GM12872 (cell line): ENCODE data around the gene GDPD2.

Source experiments
- CTCF ChIP-seq: IDR thresholded peaks from 3 replicates; pipeline ENCODE4 v1.5.1; 2011; ENCODE audit warnings: low read depth, mild to moderate bottlenecking, low read length, moderate library complexity; ENCODE audit not compliant: insufficient read depth

GDPD2 gene

GRCh38 chrX:70422851-70423341 lies at the start of gene GDPD2:
Gene GDPD2 (plus strand): TSS chrX:70423314. CDS start chrX:70424985, 1,671 bp downstream.
- TF ChIP-seq CTCF: 0 out of 3 replicates have a peak, but pooled peaks have one; percentile 12

GRCh38 chrX:70386235-70386634 lies 36.9 kb upstream of the GDPD2 start:
- TF ChIP-seq CTCF: no peak

GRCh38 chrX:70398899-70399298 lies 24.2 kb upstream of the GDPD2 start:
- TF ChIP-seq CTCF: no peak

- no peak for TF ChIP-seq CTCF
Measured at GRCh38 chrX:70402721-70403120, 20.4 kb upstream of the GDPD2 start.

- no peak for TF ChIP-seq CTCF
Measured at GRCh38 chrX:70405003-70405402, 18.1 kb upstream of the GDPD2 start.

- TF ChIP-seq CTCF: no peak
Measured at GRCh38 chrX:70410921-70411320, 12.2 kb upstream of the GDPD2 start.

GRCh38 chrX:70411475-70411874 lies 11.6 kb upstream of the GDPD2 start:
- no peak for TF ChIP-seq CTCF
